BJ (cell line): ENCODE data around the gene PPRC1. TPM values are rescaled to one million over a fixed set of nuclear protein-coding genes. Genes with fewer than 3 reads are reported as not detected.
A peak's percentile ranks its signal among the peaks of the same experiment; 100 is the strongest.

ENCODE experiments used
- CTCF ChIA-PET: fragments of 350-600 bp; formaldehyde crosslinking; extraction: SDS; loops from one replicate; lab custom pipeline; 2021; ENCODE audit warnings: antibody characterized with exemption, inconsistent platforms; lab: Yijun Ruan, JAX
- POLR2A ChIA-PET: fragments of 300-600 bp; sonication (Branson Sonifier 250); formaldehyde crosslinking; extraction: SDS; loops from one replicate; lab custom pipeline; 2021; ENCODE audit warnings: antibody characterized with exemption; lab: Charles Lee
- DNase-seq: peaks from one replicate; pipeline ENCODE4 v3.0.0-alpha.2; 2011; ENCODE audit warnings: low read depth
- H3K27me3 ChIP-seq: 2 replicates; pipeline ENCODE4 v1.6.0; 2011; ENCODE audit warnings: low read length; ENCODE audit not compliant: control insufficient read depth, insufficient read depth
- H3K36me3 ChIP-seq: 2 replicates; pipeline ENCODE4 v1.5.1; 2011; ENCODE audit warnings: low read length; ENCODE audit not compliant: control insufficient read depth, insufficient read depth
- H3K4me3 ChIP-seq: 2 replicates; pipeline ENCODE4 v1.5.1; 2011; ENCODE audit warnings: low read depth, mild to moderate bottlenecking, control low read depth, low read length
- CTCF ChIP-seq: IDR thresholded peaks from 2 replicates; pipeline ENCODE4 v1.5.1; 2011; ENCODE audit warnings: low read depth, mild to moderate bottlenecking, control low read depth, inconsistent platforms, low read length, moderate library complexity; ENCODE audit not compliant: insufficient read depth
- polyA plus RNA-seq: library from polyadenylated mRNA; depleted of rRNA; stranded (reverse); fragments of >200 nt; gene quantifications from 2 replicates; pipeline ENCODE4 v1.2.3, GENCODE V29; 2011

The PPRC1 gene
- polyA plus RNA-seq, 1 experiment, result 17.3 TPM

GRCh38 chr10:102146971-102147428 is 14.2 kb downstream of the PPRC1 start:
- H3K36me3 ChIP-seq, result peaks cover 45% of the 10 kb centered on the region
- CTCF ChIA-PET, result interaction anchor here (1.5 to 3.0 kb wide), 2 partner anchors 9 to 14 kb away, joined by 3 to 13 read pairs; partner anchors contain the start of gene PPRC1
- no peak for DNase-seq
- no peak overlapping the region for H3K4me3 ChIP-seq
- POLR2A ChIA-PET, result no interaction called here
- H3K27me3 ChIP-seq, result no peaks in the 10 kb centered on the region
- no peak for TF ChIP-seq CTCF

DNA sequence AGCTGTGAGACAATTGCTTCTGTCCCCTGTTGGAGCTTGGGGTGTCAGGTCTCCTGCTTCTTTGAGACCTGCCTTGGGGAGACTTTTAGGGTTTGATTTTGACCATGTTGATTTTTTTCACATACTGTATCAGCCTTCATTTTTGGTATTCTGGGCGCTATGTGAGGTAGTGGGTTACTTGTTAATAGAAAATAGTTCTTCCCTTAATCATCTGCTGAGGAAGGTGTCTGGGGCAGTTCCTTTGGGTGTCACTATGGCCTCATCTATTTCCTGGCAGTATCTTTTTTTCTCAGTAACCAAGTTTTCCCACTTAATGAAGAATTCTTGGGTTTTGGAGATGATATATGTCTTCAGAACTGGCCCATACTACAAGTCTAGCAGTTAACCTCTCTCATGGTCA is 14.7 kb downstream of the PPRC1 start:
- TF ChIP-seq CTCF, result no peak
- Histone ChIP-seq H3K27me3 (no peaks in the 10 kb centered on the region), H3K36me3 (peaks cover 45% of the 10 kb centered on the region), H3K4me3 (no peak overlapping the region)
- DNase-seq, result no peak
- ChIA-PET CTCF (interaction anchor here (1.5 to 3.0 kb wide), 2 partner anchors 9 to 15 kb away, joined by 3 to 13 read pairs; partner anchors contain the start of gene PPRC1), POLR2A (no interaction called here)

GRCh38 chr10:102148275-102148674 is 15.4 kb downstream of the PPRC1 start:
- ChIA-PET CTCF (interaction anchor here (1.5 to 3.0 kb wide), 2 partner anchors 10 to 15 kb away, joined by 3 to 13 read pairs; partner anchors contain the start of gene PPRC1), POLR2A (no interaction called here)
- Histone ChIP-seq H3K36me3 (peaks cover 44% of the 10 kb centered on the region), H3K4me3 (no peak overlapping the region), H3K27me3 (no peaks in the 10 kb centered on the region)
- DNase-seq, result no peak
- no peak for TF ChIP-seq CTCF

GRCh38 chr10:102150970-102151773 is 18.3 kb downstream of the PPRC1 start:
- CTCF ChIA-PET, result interaction anchor here (0.9 to 1.6 kb wide), 5 partner anchors 18 to 328 kb away, joined by 3 to 4 read pairs (median 3); partner anchors contain the start of gene PPRC1
- no peak for DNase-seq
- POLR2A ChIA-PET, result no interaction called here
- Histone ChIP-seq H3K36me3 (peaks cover 29% of the 10 kb centered on the region), H3K4me3 (peak overlapping the region; percentile 77; the same call in 1 of the 2 replicates), H3K27me3 (no peaks in the 10 kb centered on the region)
- TF ChIP-seq CTCF, result no peak

DNA sequence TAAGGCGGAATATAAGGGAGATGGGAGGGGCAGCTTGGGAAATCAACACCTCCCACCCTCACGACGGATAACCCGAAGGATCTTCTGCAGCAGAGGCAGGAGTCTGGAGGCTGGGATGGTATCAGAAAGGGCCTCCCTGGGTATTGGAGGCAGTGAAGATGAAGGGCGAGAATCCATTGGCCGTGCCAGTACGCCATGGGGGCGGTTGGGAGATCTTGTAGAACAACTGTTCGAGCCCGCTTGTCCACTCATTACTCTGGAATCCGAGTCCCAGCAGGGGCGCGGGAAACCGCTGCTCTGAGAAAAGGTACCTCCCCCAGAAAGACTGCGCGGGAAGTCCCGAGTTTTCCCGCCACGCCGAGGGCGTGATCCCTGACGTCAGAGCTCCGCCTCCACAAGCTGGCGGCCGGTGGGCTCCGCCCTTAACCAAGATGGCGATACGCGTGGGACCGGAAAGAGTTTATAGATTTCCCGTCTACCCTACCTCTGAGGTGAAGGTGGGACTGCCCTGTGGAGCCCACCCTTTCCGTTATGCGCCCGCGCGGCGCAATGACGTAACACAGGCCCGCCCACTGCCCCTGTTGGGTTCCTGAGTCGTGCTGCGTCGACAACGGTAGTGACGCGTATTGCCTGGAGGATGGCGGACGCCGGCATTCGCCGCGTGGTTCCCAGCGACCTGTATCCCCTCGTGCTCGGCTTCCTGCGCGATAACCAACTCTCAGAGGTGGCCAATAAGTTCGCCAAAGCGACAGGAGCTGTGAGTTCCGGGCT is 19.1 kb downstream of the PPRC1 start, which contains the start of gene NOLC1:
Gene NOLC1 (plus strand): TSS at position 616 of the 771 bp plus-strand sequence. CDS start 22 bp downstream, at position 638.
- ChIA-PET POLR2A (no interaction called here), CTCF (interaction anchor here (0.9 to 2.6 kb wide), 6 partner anchors 18 to 327 kb away, joined by 3 to 7 read pairs (median 3); partner anchors contain the start of gene PPRC1)
- Histone ChIP-seq H3K4me3 (peak within 1 kb of the TSS; percentile 77), H3K36me3 (peaks cover 22% of the 10 kb centered on the region), H3K27me3 (no peaks in the 10 kb centered on the region)
- DNase-seq, result peak; percentile 95
- no peak for TF ChIP-seq CTCF
